OCI-LY1 (cell line): ENCODE measurements around the gene EVI5L.

Source experiments
- EZH2 ChIP-seq: fragments of 200-600 bp; sonication (generic), shearing (Covaris generic); IDR thresholded peaks from 2 replicates; pipeline ENCODE4 v1.8.0; 2017; ENCODE audit warnings: borderline replicate concordance, mixed run types, mild to moderate bottlenecking, antibody characterized with exemption, low read length, moderate library complexity, mixed read lengths
- TF ChIP-seq, protein P1 (sequence below): fragments of 200-600 bp; sonication (generic), shearing (Covaris generic); IDR thresholded peaks from 2 replicates; pipeline ENCODE4 v1.5.1; 2017; ENCODE audit warnings: mild to moderate bottlenecking, antibody characterized with exemption, low read length, moderate library complexity, mixed read lengths

DNA sequence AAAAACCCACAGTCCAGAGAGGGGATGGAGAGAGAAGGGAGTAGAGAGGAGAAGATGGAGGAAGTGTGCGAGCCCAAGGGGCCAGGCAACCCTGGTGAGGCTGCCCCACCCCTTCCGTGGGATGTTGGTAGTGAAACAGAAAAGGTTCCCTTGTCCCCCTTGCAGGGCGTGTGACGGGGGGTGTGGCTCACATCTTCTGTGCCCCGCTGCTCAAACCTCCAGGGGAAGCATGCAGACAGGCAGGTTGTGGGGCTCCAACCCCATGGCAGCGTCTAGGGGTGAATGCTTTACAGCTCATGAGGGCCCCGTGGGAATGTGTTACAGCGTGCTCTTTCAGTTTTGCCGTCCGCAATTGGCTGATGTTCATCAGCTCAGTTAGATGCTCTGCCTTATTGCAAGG, 14.7 kb upstream of the EVI5L start:
- TF ChIP-seq, protein P1, sequence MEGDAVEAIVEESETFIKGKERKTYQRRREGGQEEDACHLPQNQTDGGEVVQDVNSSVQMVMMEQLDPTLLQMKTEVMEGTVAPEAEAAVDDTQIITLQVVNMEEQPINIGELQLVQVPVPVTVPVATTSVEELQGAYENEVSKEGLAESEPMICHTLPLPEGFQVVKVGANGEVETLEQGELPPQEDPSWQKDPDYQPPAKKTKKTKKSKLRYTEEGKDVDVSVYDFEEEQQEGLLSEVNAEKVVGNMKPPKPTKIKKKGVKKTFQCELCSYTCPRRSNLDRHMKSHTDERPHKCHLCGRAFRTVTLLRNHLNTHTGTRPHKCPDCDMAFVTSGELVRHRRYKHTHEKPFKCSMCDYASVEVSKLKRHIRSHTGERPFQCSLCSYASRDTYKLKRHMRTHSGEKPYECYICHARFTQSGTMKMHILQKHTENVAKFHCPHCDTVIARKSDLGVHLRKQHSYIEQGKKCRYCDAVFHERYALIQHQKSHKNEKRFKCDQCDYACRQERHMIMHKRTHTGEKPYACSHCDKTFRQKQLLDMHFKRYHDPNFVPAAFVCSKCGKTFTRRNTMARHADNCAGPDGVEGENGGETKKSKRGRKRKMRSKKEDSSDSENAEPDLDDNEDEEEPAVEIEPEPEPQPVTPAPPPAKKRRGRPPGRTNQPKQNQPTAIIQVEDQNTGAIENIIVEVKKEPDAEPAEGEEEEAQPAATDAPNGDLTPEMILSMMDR: no peak
- TF ChIP-seq EZH2: no peak
